ENCODE data around the gene MED12L. TPM values are rescaled to one million over a fixed set of nuclear protein-coding genes. Genes with fewer than 3 reads are reported as not detected.

The MED12L gene
- polyA plus RNA-seq, 1 donor from 2014 or later: 28.5 TPM

DNA sequence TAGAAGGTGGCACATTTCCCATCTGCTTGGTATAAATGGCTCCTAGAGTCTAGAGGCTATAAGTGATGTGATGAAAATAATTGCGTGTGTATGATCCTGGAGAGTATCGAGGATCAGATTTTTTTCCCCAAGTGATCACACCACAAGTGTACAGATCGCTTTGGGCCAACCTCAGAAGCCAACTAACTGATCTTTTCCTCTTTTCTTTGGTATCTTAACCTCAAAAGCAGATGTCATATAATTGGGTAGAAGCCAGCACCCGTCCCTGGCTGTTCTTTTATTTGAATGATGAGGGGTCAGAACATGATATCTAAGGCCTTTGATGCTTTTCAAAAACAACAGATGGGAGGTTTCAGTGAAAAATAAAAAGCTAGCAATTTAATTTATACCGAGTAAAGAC, 189.6 kb downstream of the MED12L start:
- no peaks in the 10 kb centered on the region for H3K9me3 ChIP-seq (ENCODE audit: low read length)
- no peak overlapping the region for H3K9ac ChIP-seq (ENCODE audit: low read length)
- H3K79me2 ChIP-seq (replicated peaks; ENCODE audit: insufficient read depth, low read length): no peaks in the 10 kb centered on the region
- H3K4me3 ChIP-seq (ENCODE audit: low read length): no peak overlapping the region
- H3K27me3 ChIP-seq (ENCODE audit: insufficient read depth, low read depth, low read length): no peaks in the 10 kb centered on the region
- no peaks in the 10 kb centered on the region for H3F3A ChIP-seq (ENCODE audit: insufficient read depth, low read length, poor library complexity, severe bottlenecking)
- H3K9me2 ChIP-seq (ENCODE audit: insufficient read depth, low read length): no peaks in the 10 kb centered on the region
- no peaks in the 10 kb centered on the region for H3K36me3 ChIP-seq (ENCODE audit: insufficient read depth, low read length)
- H3K27ac ChIP-seq (ENCODE audit: low read length): no peak overlapping the region
- H4K20me1 ChIP-seq (ENCODE audit: insufficient read depth): no peaks in the 10 kb centered on the region
- no peak overlapping the region for H3K4me2 ChIP-seq (ENCODE audit: low read length)
- no peak overlapping the region for H2AFZ ChIP-seq (ENCODE audit: low read depth, low read length)
- TF ChIP-seq, protein P1, sequence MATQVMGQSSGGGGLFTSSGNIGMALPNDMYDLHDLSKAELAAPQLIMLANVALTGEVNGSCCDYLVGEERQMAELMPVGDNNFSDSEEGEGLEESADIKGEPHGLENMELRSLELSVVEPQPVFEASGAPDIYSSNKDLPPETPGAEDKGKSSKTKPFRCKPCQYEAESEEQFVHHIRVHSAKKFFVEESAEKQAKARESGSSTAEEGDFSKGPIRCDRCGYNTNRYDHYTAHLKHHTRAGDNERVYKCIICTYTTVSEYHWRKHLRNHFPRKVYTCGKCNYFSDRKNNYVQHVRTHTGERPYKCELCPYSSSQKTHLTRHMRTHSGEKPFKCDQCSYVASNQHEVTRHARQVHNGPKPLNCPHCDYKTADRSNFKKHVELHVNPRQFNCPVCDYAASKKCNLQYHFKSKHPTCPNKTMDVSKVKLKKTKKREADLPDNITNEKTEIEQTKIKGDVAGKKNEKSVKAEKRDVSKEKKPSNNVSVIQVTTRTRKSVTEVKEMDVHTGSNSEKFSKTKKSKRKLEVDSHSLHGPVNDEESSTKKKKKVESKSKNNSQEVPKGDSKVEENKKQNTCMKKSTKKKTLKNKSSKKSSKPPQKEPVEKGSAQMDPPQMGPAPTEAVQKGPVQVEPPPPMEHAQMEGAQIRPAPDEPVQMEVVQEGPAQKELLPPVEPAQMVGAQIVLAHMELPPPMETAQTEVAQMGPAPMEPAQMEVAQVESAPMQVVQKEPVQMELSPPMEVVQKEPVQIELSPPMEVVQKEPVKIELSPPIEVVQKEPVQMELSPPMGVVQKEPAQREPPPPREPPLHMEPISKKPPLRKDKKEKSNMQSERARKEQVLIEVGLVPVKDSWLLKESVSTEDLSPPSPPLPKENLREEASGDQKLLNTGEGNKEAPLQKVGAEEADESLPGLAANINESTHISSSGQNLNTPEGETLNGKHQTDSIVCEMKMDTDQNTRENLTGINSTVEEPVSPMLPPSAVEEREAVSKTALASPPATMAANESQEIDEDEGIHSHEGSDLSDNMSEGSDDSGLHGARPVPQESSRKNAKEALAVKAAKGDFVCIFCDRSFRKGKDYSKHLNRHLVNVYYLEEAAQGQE (IDR thresholded peaks at IDR 0.05; ENCODE audit: borderline replicate concordance): no peak
- no peak for TF ChIP-seq RAD21 (conservative IDR thresholded peaks at IDR 0.05)
- no peak for TF ChIP-seq EP300 (conservative IDR thresholded peaks at IDR 0.05; ENCODE audit: poor library complexity, severe bottlenecking)
- TF ChIP-seq SMC3 (conservative IDR thresholded peaks at IDR 0.05; ENCODE audit: poor library complexity): no peak
- TF ChIP-seq POLR2AphosphoS5 (IDR thresholded peaks at IDR 0.05): no peak
- TF ChIP-seq EZH2 (IDR thresholded peaks at IDR 0.05; ENCODE audit: borderline replicate concordance, insufficient read depth, low read length, poor library complexity, severe bottlenecking): no peak
- TF ChIP-seq, protein P2, sequence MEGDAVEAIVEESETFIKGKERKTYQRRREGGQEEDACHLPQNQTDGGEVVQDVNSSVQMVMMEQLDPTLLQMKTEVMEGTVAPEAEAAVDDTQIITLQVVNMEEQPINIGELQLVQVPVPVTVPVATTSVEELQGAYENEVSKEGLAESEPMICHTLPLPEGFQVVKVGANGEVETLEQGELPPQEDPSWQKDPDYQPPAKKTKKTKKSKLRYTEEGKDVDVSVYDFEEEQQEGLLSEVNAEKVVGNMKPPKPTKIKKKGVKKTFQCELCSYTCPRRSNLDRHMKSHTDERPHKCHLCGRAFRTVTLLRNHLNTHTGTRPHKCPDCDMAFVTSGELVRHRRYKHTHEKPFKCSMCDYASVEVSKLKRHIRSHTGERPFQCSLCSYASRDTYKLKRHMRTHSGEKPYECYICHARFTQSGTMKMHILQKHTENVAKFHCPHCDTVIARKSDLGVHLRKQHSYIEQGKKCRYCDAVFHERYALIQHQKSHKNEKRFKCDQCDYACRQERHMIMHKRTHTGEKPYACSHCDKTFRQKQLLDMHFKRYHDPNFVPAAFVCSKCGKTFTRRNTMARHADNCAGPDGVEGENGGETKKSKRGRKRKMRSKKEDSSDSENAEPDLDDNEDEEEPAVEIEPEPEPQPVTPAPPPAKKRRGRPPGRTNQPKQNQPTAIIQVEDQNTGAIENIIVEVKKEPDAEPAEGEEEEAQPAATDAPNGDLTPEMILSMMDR (IDR thresholded peaks at IDR 0.05; ENCODE audit: poor library complexity, severe bottlenecking): no peak
- no peak for TF ChIP-seq TAF1 (IDR thresholded peaks at IDR 0.05; ENCODE audit: low read depth)
- TF ChIP-seq MXI1 (conservative IDR thresholded peaks at IDR 0.05; ENCODE audit: poor library complexity, severe bottlenecking): no peak

DNA sequence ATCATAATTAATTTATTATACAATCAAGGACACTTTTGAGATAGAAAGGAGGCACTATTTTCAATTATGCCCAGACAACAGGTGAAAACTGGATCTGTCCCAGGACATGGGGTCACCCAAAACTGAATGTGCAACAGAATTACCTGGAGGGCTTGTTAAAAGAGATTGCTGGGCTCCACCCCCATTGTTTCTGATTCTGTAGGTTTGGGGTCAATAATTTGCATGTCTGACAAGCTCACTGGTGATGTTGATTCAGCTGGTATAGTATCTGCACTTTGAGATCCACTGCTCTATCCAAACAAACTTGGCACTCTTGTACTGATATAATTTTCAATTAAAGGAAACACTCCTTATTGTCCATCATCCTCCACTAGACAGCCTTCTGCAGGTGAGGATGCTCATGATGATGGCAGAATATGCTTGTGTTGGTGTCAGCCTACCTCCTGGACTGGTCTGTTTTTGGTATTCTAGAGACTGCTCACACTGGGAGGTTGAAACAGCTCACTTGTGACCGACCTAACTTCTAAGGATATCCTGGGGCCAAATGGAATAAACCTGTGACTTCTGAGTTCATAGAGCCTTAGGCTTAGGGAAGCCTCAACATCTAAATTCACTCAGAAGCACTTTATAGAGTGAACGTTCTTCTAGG, 190.7 kb downstream of the MED12L start:
- Histone ChIP-seq H3K79me2 (replicated peaks; ENCODE audit: insufficient read depth, low read length) (no peaks in the 10 kb centered on the region), H3K9ac (ENCODE audit: low read length) (no peak overlapping the region), H3K4me3 (ENCODE audit: low read length) (no peak overlapping the region), H4K20me1 (ENCODE audit: insufficient read depth) (no peaks in the 10 kb centered on the region), H3K27me3 (ENCODE audit: insufficient read depth, low read depth, low read length) (no peaks in the 10 kb centered on the region), H3K4me2 (ENCODE audit: low read length) (no peak overlapping the region), H2AFZ (ENCODE audit: low read depth, low read length) (no peak overlapping the region), H3K9me2 (ENCODE audit: insufficient read depth, low read length) (no peaks in the 10 kb centered on the region), H3K9me3 (ENCODE audit: low read length) (no peaks in the 10 kb centered on the region), H3K36me3 (ENCODE audit: insufficient read depth, low read length) (no peaks in the 10 kb centered on the region), H3F3A (ENCODE audit: insufficient read depth, low read length, poor library complexity, severe bottlenecking) (no peaks in the 10 kb centered on the region), H3K27ac (ENCODE audit: low read length) (no peak overlapping the region)
- no peak for TF ChIP-seq SMC3 (conservative IDR thresholded peaks at IDR 0.05; ENCODE audit: poor library complexity)
- no peak for TF ChIP-seq RAD21 (conservative IDR thresholded peaks at IDR 0.05)
